AG09309 (cell line): Measurements from ENCODE around the gene CYP2A6.

Source experiments
- DNase-seq: peaks from one replicate; pipeline ENCODE4 v3.0.0-alpha.2; 2010; ENCODE audit warnings: low read depth
- H3K4me3 ChIP-seq: 2 replicates; pipeline ENCODE4 v1.5.1; 2011; ENCODE audit warnings: mild to moderate bottlenecking, low read depth, low read length, moderate library complexity; ENCODE audit not compliant: control insufficient read depth
- CTCF ChIP-seq: IDR thresholded peaks from 2 replicates; pipeline ENCODE4 v1.5.1; 2011; ENCODE audit warnings: mild to moderate bottlenecking, low read depth, low read length, inconsistent platforms; ENCODE audit not compliant: insufficient read depth, control insufficient read depth; ENCODE audit errors: missing control alignments

CYP2A6 gene

DNA sequence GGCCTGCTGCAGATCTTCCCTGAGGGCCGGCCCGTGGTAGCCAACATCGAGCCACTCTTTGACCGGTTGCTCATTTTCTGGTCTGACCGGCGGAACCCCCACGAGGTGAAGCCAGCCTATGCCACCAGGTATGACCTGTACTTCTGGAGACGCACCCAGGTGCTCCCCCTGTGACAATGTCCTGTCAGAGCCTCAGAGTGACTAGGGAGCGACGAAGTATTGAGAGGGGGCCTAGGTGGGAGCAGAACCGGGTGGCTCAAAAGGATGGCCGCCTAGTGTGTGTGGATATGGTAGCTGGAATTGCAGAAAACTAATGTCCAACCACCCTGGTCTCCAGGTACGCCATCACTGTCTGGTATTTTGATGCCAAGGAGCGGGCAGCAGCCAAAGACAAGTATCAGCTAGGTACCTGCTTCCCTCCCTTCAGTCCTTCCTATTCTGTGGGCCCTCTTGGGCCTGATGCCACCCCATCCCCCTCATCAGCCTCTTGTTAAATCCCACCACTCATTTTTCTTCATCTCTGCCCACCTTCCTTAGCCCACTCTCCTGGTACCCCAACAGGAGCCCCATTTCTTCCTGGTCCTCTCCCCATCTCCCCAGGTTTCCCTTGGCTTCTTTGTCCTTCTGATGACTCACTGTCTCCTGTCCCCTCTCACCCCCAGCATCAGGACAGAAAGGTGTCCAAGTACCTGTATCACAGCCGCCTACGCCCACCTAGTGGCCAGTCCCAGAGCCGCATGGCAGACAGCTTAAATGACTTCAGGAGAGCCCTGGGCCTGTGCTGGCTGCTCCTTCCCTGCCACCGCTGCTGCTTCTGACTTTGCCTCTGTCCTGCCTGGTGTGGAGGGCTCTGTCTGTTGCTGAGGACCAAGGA is 42.9 kb downstream of the CYP2A6 start:
- no peak for DNase-seq
- TF ChIP-seq CTCF, result peak; percentile 4
- no peak overlapping the region for H3K4me3 ChIP-seq

- no peak overlapping the region for H3K4me3 ChIP-seq
- peak; percentile 78 for DNase-seq
- TF ChIP-seq CTCF, result peak; percentile 97
Measured at GRCh38 chr19:40806423-40807146, 43.7 kb downstream of the CYP2A6 start.

DNA sequence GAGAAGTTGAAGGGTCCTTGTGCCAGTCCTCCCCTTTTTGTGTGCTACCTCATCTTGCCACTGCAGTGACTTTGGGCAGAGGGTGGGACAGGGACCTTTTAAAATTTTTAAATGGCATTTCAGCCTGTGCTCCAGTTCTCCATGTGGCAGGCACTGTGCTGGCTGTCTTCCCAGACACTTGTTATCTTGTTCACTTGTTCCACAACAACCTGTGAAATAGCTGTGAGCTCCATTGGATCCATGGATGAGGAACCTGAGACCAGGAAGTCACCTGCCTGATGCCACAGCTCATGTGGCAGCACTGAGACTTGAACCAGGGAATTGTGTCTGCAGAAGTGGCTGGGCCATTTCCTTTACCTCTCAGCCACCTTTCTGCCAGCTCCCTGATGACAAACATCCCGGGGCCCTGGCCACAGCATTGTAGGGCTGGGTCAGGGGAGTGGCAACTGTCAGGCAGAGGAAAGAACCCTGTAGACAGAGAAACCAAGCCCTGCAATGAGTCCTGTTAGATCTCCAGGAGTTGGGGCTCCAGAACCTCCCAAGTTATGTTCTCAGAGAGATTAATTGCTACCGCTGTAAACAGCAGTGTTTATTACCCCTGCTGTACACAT is 44.9 kb downstream of the CYP2A6 start:
- no peak overlapping the region for H3K4me3 ChIP-seq
- TF ChIP-seq CTCF, result no peak
- no peak for DNase-seq

DNA sequence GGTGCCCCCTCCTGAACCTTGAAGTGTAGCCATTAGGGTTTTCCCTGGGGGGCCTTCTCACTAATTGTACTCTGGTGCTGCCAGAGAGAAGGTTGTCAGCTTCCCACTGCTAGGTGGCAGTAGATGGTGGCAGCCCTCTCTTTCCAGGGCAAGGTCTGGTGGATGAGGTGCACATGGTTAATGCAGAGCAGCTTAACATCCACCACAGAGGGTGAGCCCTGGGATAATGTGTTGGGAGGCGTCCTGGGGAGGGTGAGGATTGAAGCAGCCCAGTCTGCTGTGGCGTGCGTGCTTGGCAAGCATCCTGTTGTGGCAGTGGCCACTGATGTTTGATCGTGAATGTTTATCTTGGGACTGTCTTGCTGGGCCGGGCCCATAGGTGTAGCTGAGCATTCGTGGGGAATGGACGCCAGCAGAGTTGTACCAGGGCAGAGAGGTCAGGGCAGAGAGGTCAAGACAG is 45.4 kb downstream of the CYP2A6 start:
- DNase-seq, result no peak
- peak; percentile 16 for TF ChIP-seq CTCF
- H3K4me3 ChIP-seq, result no peak overlapping the region

DNA sequence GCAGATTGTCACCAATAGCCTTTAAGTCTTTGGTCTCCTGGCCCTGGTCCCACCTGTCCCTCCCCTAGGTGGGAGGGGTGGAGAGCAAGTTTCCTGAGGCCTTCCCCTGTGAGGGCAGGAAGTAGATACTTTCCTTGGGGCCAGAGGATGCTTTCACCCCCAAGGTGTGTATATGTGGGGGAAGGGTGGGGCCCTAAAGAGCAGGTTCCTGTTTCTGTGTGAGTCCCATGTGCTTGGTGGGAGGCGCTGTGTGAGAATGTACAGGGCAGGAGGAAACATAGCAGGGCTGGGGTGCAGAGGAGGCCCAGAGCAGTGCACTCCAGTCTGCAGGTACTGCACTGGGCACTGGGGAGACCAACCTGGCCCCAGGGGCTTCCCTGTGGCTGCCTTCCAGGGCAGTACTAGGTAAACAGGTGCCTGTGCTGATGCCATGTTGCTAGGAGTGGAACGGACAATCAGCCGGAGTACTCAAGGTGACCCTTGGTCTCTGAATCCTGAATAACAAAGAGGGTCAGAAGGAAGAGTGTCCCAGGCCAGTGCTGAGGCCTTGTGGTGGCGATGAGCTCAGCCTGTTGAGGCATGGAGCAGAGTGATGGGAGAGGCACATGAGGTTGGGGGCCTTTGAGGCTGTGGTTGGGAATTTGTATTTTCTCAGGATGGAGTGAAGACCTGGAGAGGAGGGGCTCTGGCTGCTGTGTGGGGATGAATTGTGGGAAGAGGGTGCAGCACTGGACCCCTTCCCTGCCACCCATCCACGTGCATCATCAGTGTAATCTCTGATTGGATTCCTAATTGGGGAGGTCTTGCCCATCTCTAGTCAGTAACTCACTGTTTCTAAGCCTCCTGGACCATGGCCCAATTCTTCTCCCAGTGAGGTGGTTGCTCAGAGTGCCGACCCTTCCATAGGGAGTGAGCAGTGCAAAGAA is 46.1 kb downstream of the CYP2A6 start:
- TF ChIP-seq CTCF, result no peak
- no peak for DNase-seq
- no peak overlapping the region for H3K4me3 ChIP-seq

DNA sequence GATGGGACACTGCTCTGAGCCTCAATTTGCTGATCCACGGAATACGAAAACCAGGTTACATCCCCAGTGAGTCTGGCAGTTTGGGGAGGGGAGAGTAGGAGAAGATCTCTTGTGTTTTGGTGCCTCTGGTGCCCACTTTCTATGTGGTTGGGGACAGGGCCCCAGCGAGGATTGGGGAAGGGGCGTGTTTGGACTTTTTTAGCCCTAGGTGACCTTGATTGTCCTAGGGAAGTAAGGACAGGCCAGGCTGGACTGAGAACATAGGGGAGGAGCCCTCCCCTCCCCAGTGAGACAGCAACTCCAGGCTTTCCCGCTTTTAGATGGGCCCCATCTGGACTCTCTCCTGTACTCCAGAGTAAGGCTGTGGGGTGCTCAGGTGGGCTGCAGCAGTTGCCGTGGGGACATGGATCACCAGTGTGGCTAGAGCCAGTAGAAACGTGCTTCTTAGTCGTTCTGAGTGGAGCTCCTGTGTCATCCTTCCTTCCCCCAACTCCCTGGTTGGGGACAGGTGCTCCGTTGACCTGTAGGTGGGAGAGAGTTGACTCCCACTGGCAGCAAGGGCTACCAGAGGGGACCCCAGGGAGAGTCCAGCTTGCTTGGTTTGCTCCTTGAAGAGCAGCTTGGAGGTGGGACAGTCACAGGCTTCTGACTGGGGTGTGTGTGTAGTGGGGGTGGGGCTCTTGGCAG is 46.9 kb downstream of the CYP2A6 start:
- DNase-seq, result no peak
- no peak overlapping the region for H3K4me3 ChIP-seq
- TF ChIP-seq CTCF, result no peak
